ENCODE data around the gene ENOSF1. TPM values are rescaled to one million over a fixed set of nuclear protein-coding genes. Genes with fewer than 3 reads are reported as not detected.

ENOSF1 gene
- total and polyA plus RNA-seq, 2 of the 13 experiments (the other 11 are each of a cell fraction or from before 2014, with no cell fraction given) = 37.6 to 40.1 TPM

DNA sequence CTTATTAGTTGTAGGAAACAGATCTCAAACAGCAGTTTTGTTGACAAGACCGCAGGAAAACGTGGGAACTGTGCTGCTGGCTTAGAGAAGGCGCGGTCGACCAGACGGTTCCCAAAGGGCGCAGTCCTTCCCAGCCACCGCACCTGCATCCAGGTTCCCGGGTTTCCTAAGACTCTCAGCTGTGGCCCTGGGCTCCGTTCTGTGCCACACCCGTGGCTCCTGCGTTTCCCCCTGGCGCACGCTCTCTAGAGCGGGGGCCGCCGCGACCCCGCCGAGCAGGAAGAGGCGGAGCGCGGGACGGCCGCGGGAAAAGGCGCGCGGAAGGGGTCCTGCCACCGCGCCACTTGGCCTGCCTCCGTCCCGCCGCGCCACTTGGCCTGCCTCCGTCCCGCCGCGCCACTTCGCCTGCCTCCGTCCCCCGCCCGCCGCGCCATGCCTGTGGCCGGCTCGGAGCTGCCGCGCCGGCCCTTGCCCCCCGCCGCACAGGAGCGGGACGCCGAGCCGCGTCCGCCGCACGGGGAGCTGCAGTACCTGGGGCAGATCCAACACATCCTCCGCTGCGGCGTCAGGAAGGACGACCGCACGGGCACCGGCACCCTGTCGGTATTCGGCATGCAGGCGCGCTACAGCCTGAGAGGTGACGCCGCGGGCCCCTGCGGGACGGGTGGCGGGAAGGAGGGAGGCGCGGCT lies 55.0 kb downstream of the ENOSF1 start, which contains the start of gene TYMS (continued):
- TF ChIP-seq, protein P1, sequence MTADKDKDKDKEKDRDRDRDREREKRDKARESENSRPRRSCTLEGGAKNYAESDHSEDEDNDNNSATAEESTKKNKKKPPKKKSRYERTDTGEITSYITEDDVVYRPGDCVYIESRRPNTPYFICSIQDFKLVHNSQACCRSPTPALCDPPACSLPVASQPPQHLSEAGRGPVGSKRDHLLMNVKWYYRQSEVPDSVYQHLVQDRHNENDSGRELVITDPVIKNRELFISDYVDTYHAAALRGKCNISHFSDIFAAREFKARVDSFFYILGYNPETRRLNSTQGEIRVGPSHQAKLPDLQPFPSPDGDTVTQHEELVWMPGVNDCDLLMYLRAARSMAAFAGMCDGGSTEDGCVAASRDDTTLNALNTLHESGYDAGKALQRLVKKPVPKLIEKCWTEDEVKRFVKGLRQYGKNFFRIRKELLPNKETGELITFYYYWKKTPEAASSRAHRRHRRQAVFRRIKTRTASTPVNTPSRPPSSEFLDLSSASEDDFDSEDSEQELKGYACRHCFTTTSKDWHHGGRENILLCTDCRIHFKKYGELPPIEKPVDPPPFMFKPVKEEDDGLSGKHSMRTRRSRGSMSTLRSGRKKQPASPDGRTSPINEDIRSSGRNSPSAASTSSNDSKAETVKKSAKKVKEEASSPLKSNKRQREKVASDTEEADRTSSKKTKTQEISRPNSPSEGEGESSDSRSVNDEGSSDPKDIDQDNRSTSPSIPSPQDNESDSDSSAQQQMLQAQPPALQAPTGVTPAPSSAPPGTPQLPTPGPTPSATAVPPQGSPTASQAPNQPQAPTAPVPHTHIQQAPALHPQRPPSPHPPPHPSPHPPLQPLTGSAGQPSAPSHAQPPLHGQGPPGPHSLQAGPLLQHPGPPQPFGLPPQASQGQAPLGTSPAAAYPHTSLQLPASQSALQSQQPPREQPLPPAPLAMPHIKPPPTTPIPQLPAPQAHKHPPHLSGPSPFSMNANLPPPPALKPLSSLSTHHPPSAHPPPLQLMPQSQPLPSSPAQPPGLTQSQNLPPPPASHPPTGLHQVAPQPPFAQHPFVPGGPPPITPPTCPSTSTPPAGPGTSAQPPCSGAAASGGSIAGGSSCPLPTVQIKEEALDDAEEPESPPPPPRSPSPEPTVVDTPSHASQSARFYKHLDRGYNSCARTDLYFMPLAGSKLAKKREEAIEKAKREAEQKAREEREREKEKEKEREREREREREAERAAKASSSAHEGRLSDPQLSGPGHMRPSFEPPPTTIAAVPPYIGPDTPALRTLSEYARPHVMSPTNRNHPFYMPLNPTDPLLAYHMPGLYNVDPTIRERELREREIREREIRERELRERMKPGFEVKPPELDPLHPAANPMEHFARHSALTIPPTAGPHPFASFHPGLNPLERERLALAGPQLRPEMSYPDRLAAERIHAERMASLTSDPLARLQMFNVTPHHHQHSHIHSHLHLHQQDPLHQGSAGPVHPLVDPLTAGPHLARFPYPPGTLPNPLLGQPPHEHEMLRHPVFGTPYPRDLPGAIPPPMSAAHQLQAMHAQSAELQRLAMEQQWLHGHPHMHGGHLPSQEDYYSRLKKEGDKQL (CRISPR knock-in tag; IDR thresholded peaks at IDR 0.05; ENCODE audit: low read depth) = no peak
- no peak for TF ChIP-seq NFRKB (IDR thresholded peaks at IDR 0.05)
- no peak for TF ChIP-seq KAT7 (CRISPR knock-in tag; IDR thresholded peaks at IDR 0.05; ENCODE audit: borderline replicate concordance)
- TF ChIP-seq, protein P2, sequence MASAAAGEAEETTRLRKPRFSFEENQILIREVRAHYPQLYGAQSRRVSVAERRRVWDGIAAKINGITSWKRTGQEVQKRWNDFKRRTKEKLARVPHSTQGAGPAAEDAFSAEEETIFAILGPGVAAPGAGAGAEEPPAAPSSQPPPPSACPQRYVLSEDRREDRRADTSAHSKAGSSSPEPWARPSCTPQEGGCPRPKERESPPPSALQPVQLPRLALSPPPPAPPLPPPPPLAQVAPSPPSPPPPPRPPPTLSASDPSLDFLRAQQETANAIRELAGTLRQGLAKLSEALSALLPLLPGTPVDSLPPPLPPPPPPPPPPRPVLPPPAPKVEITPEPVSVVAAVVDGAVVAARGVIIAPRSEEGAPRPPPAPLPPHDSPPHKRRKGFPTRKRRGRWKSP (CRISPR knock-in tag; IDR thresholded peaks at IDR 0.05) = no peak
- TF ChIP-seq ZNF367 (CRISPR knock-in tag; IDR thresholded peaks at IDR 0.05; ENCODE audit: borderline replicate concordance) = no peak
- TF ChIP-seq MED8 (CRISPR knock-in tag; IDR thresholded peaks at IDR 0.05; ENCODE audit: insufficient replicate concordance) = no peak
- TF ChIP-seq ZNF333 (CRISPR knock-in tag; IDR thresholded peaks at IDR 0.05; ENCODE audit: borderline replicate concordance) = no peak; the same call in 1 of the 2 replicates
- TF ChIP-seq ZNF432 (CRISPR knock-in tag; IDR thresholded peaks at IDR 0.05; ENCODE audit: borderline replicate concordance) = no peak
- TF ChIP-seq ZNF501 (CRISPR knock-in tag; IDR thresholded peaks at IDR 0.05) = no peak
- no peak for TF ChIP-seq ZNF263 (CRISPR knock-in tag; IDR thresholded peaks at IDR 0.05)
- TF ChIP-seq, protein P3, sequence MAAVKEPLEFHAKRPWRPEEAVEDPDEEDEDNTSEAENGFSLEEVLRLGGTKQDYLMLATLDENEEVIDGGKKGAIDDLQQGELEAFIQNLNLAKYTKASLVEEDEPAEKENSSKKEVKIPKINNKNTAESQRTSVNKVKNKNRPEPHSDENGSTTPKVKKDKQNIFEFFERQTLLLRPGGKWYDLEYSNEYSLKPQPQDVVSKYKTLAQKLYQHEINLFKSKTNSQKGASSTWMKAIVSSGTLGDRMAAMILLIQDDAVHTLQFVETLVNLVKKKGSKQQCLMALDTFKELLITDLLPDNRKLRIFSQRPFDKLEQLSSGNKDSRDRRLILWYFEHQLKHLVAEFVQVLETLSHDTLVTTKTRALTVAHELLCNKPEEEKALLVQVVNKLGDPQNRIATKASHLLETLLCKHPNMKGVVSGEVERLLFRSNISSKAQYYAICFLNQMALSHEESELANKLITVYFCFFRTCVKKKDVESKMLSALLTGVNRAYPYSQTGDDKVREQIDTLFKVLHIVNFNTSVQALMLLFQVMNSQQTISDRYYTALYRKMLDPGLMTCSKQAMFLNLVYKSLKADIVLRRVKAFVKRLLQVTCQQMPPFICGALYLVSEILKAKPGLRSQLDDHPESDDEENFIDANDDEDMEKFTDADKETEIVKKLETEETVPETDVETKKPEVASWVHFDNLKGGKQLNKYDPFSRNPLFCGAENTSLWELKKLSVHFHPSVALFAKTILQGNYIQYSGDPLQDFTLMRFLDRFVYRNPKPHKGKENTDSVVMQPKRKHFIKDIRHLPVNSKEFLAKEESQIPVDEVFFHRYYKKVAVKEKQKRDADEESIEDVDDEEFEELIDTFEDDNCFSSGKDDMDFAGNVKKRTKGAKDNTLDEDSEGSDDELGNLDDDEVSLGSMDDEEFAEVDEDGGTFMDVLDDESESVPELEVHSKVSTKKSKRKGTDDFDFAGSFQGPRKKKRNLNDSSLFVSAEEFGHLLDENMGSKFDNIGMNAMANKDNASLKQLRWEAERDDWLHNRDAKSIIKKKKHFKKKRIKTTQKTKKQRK (IDR thresholded peaks at IDR 0.05; ENCODE audit: low read length) = no peak
- TF ChIP-seq ZFP1 (CRISPR knock-in tag; IDR thresholded peaks at IDR 0.05) = no peak
- TF ChIP-seq RAD21 (CRISPR knock-in tag; IDR thresholded peaks at IDR 0.05) = no peak; the same call in 1 of the 2 replicates
- TF ChIP-seq FOSL1 (CRISPR knock-in tag; IDR thresholded peaks at IDR 0.05; ENCODE audit: borderline replicate concordance) = no peak
- 0 out of 2 replicates have a peak, but pooled peaks have one; percentile 84 for TF ChIP-seq PRMT3 (CRISPR knock-in tag; IDR thresholded peaks at IDR 0.05; ENCODE audit: borderline replicate concordance, low read depth)
- no peak for TF ChIP-seq ZNF296 (CRISPR knock-in tag; conservative IDR thresholded peaks at IDR 0.05)
- no peak for TF ChIP-seq NCOA2 (CRISPR knock-in tag; IDR thresholded peaks at IDR 0.05)
- TF ChIP-seq IRF2 (CRISPR knock-in tag; IDR thresholded peaks at IDR 0.05) = no peak
- TF ChIP-seq ATRX (CRISPR knock-in tag; IDR thresholded peaks at IDR 0.05; ENCODE audit: borderline replicate concordance) = no peak
- TF ChIP-seq, protein P4, sequence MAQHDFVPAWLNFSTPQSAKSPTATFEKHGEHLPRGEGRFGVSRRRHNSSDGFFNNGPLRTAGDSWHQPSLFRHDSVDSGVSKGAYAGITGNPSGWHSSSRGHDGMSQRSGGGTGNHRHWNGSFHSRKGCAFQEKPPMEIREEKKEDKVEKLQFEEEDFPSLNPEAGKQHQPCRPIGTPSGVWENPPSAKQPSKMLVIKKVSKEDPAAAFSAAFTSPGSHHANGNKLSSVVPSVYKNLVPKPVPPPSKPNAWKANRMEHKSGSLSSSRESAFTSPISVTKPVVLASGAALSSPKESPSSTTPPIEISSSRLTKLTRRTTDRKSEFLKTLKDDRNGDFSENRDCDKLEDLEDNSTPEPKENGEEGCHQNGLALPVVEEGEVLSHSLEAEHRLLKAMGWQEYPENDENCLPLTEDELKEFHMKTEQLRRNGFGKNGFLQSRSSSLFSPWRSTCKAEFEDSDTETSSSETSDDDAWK (CRISPR knock-in tag; IDR thresholded peaks at IDR 0.05) = no peak

Measured in HepG2 (cell line).